Body of pancreas (tissue), 4 donors: Measurements from ENCODE around the gene TBL2. TPM values are rescaled to one million over a fixed set of nuclear protein-coding genes. Genes with fewer than 3 reads are reported as not detected.
"Not testable (repeated sequence)": the region's sequence is repeated elsewhere in the genome, so short reads cannot be mapped to it uniquely, and the experiment has no call there.

Experiments
- ATAC-seq: fragments of 150-250 bp; one replicate; pipeline ENCODE4 v1.9.1; 2016
- DNase-seq, 4 donors: peaks; one replicate each; pipeline ENCODE4 v3.0.0-alpha.2; 2019
- H3K27ac ChIP-seq, 4 donors: fragments of 200-600 bp; sonication (generic); 1 replicate in 3 of 4; 2 replicates in 1 of 4; pipeline versions ENCODE4 v1.5.1 to v1.6.1; 2016 to 2019; ENCODE audit warnings: mild to moderate bottlenecking in 1 of 4, mixed read lengths in 1 of 4, moderate library complexity in 1 of 4
- H3K27me3 ChIP-seq, 2 donors: fragments of 200-600 bp; sonication (generic); one replicate each; pipeline ENCODE4 v1.6.0; 2016; ENCODE audit warnings: mild to moderate bottlenecking in 1 of 2
- H3K36me3 ChIP-seq, 2 donors: fragments of 200-600 bp; sonication (generic); replicated peaks in 1 of 2; 2 replicates each; pipeline ENCODE4 v1.5.1; 2016; ENCODE audit warnings: low read depth in 2 of 2; ENCODE audit not compliant: insufficient read depth in 1 of 2
- H3K4me1 ChIP-seq: fragments of 200-600 bp; sonication (generic); one replicate; pipeline ENCODE4 v1.6.0; 2016
- H3K4me3 ChIP-seq, 2 donors: fragments of 200-600 bp; sonication (generic); 1 replicate in 1 of 2; 2 replicates in 1 of 2; pipeline ENCODE4 v1.5.1; 2016 to 2019
- H3K9me3 ChIP-seq, 3 donors: fragments of 200-600 bp; sonication (generic); 1 replicate in 2 of 3; 2 replicates in 1 of 3; pipeline ENCODE4 v1.5.1; 2016
- CTCF ChIP-seq, 7 experiments: fragments of 450-650 bp in 4 of 7; fragments of 200-600 bp in 3 of 7; sonication (generic) in 3 of 7; IDR thresholded peaks; one replicate each; pipeline ENCODE4 v1.5.1; 2016 to 2019; ENCODE audit warnings: antibody characterized with exemption in 7 of 7
- POLR2A ChIP-seq, 3 donors: fragments of 450-650 bp; IDR thresholded peaks; one replicate each; pipeline ENCODE4 v1.6.1; 2016; ENCODE audit warnings: antibody characterized with exemption in 3 of 3, mild to moderate bottlenecking in 2 of 3
- WGBS, 2 donors: methylation state at CpG; one replicate each; pipeline ENCODE4 v1.1.5; 2017; 5-methylcytosine and 5-hydroxymethylcytosine counted together
- intact Hi-C: fragments of 100-400 bp; cut with DNase I; formaldehyde crosslinking; loops from one replicate; pipeline ENCODE4 v1.15.1; 2023
- total RNA-seq, 2 donors: library from RNA; depleted of rRNA; stranded (reverse); fragments of >200 nt; gene quantifications; one replicate each; pipeline ENCODE4 v1.1.0, GENCODE V29; 2016

The TBL2 gene
- total RNA-seq, 2 donors from 2014 or later = 25.9 to 30.7 TPM

- intact Hi-C loops = no loop called here
- H3K9me3 ChIP-seq = no peaks in the 10 kb centered on the region
- H3K4me1 ChIP-seq = peaks cover 6% of the 10 kb centered on the region
- ATAC-seq (no peak), DNase-seq (no peak)
- peak overlapping the region in 1 of 4 donors; percentile 22 for H3K27ac ChIP-seq
- H3K36me3 ChIP-seq = no peaks in the 10 kb centered on the region
- 93 to 97% methylated on average over 12 of the region's 12 CpGs for WGBS, 2 donors
- H3K4me3 ChIP-seq = no peak overlapping the region
- no peak for TF ChIP-seq POLR2A (IDR thresholded peaks at IDR 0.05)
- no peak for TF ChIP-seq CTCF (IDR thresholded peaks at IDR 0.05)
- H3K27me3 ChIP-seq = no peaks in the 10 kb centered on the region
Observed at GRCh38 chr7:73586911-73587310, 8.5 kb upstream of the TBL2 start.

- ATAC-seq = no peak
- no peak for DNase-seq
- Histone ChIP-seq H3K4me1 (peaks cover 6% of the 10 kb centered on the region), H3K9me3 (no peaks in the 10 kb centered on the region), H3K36me3 (no peaks in the 10 kb centered on the region), H3K27me3 (no peaks in the 10 kb centered on the region), H3K27ac (no peak overlapping the region), H3K4me3 (no peak overlapping the region)
- intact Hi-C loops = no loop called here
- no peak for TF ChIP-seq CTCF (IDR thresholded peaks at IDR 0.05)
- TF ChIP-seq POLR2A (IDR thresholded peaks at IDR 0.05) = no peak
- 73 to 82% methylated on average over 2 of the region's 2 CpGs for WGBS, 2 donors
Observed at GRCh38 chr7:73585196-73585595, 6.8 kb upstream of the TBL2 start.

- intact Hi-C loops = no loop called here
- H3K27me3 ChIP-seq = no peaks in the 10 kb centered on the region
- H3K4me1 ChIP-seq = peaks cover 9% of the 10 kb centered on the region
- ATAC-seq = no peak
- H3K9me3 ChIP-seq = no peaks in the 10 kb centered on the region
- peak overlapping the region in 1 of 4 donors; percentile 48 for H3K27ac ChIP-seq
- no peak for TF ChIP-seq CTCF (IDR thresholded peaks at IDR 0.05)
- 80 to 83% methylated on average over 6 of the region's 6 CpGs for WGBS, 2 donors
- no peak for DNase-seq
- no peak overlapping the region for H3K4me3 ChIP-seq
- H3K36me3 ChIP-seq = no peaks in the 10 kb centered on the region
Observed at GRCh38 chr7:73582664-73583202, 4.4 kb upstream of the TBL2 start.

GRCh38 chr7:73581006-73581405 is 2.6 kb upstream of the TBL2 start:
- 71 to 78% methylated on average over 9 of the region's 9 CpGs for WGBS, 2 donors
- H3K4me3 ChIP-seq, ATAC-seq, intact Hi-C loops, DNase-seq, H3K9me3 ChIP-seq, H3K27ac ChIP-seq, H3K27me3 ChIP-seq, H3K36me3 ChIP-seq: not testable (repeated sequence)
- peaks cover 24% of the 10 kb centered on the region for H3K4me1 ChIP-seq

- TF ChIP-seq POLR2A (IDR thresholded peaks at IDR 0.05) (no peak), CTCF (IDR thresholded peaks at IDR 0.05) (no peak)
- H3K4me3 ChIP-seq = peak overlapping the region; percentile 67 to 80
- peaks cover 10 to 12% of the 10 kb centered on the region in 2 donors for H3K36me3 ChIP-seq
- intact Hi-C loops = no loop called here
- ATAC-seq (peak; percentile 13), DNase-seq (peak in 1 of 4 donors; percentile 31)
- H3K27ac ChIP-seq = peak overlapping the region; percentile 77 to 93 (median 88)
- no peaks in the 10 kb centered on the region for H3K27me3 ChIP-seq
- H3K9me3 ChIP-seq = no peaks in the 10 kb centered on the region
- 6 to 8% methylated on average over 5 to 27 of the region's 32 CpGs for WGBS, 2 donors
- H3K4me1 ChIP-seq = peaks cover 25% of the 10 kb centered on the region
Observed at GRCh38 chr7:73577627-73578341, 595 bp downstream of the TBL2 start.
